Upper lobe of left lung (tissue), 6 donors: ENCODE results near the gene BAIAP2L1. TPM values are rescaled to one million over a fixed set of nuclear protein-coding genes. Genes with fewer than 3 reads are reported as not detected.

ENCODE experiments used
- ATAC-seq, 2 donors: fragments of 200-7000 bp; cut with Tn5 transposase; one replicate each; pipeline ENCODE4 v1.9.1; 2022; ENCODE audit warnings: mild to moderate bottlenecking in 2 of 2, moderate library complexity in 2 of 2; ENCODE audit not compliant: low FRiP score in 2 of 2
- DNase-seq, 2 donors: peaks; one replicate each; pipeline ENCODE4 v3.0.0-alpha.2; 2019 to 2020
- H3K27ac ChIP-seq, 4 donors: fragments of 200-600 bp; sonication (generic); one replicate each; pipeline ENCODE4 v1.5.1; 2016 to 2019
- H3K27me3 ChIP-seq, 4 donors: fragments of 200-600 bp; sonication (generic); one replicate each; pipeline ENCODE4 v1.5.1; 2017 to 2019
- H3K36me3 ChIP-seq, 4 donors: fragments of 200-600 bp; sonication (generic); one replicate each; pipeline ENCODE4 v1.5.1; 2016 to 2019
- H3K4me1 ChIP-seq, 4 donors: fragments of 200-600 bp; sonication (generic); one replicate each; pipeline ENCODE4 v1.5.1; 2018 to 2019
- H3K4me3 ChIP-seq, 4 donors: fragments of 200-600 bp; sonication (generic); one replicate each; pipeline ENCODE4 v1.5.1; 2017 to 2019; ENCODE audit warnings: mild to moderate bottlenecking in 2 of 4, moderate library complexity in 1 of 4
- H3K9me3 ChIP-seq, 4 donors: fragments of 200-600 bp; sonication (generic); one replicate each; pipeline ENCODE4 v1.5.1; 2018 to 2019
- EP300 ChIP-seq, 4 donors: sonication (generic); formaldehyde crosslinking; IDR thresholded peaks; one replicate each; pipeline ENCODE4 v1.5.1; 2017; ENCODE audit warnings: antibody characterized with exemption in 4 of 4, control low read depth in 2 of 4
- POLR2A ChIP-seq, 4 donors: fragments of 450-650 bp; IDR thresholded peaks; one replicate each; pipeline ENCODE4 v1.5.1; 2016 to 2017; ENCODE audit warnings: antibody characterized with exemption in 4 of 4, mild to moderate bottlenecking in 2 of 4
- POLR2AphosphoS5 ChIP-seq, 2 donors: sonication (generic); formaldehyde crosslinking; IDR thresholded peaks; one replicate each; pipeline ENCODE4 v1.5.1; 2017; ENCODE audit warnings: antibody characterized with exemption in 2 of 2
- WGBS, 2 donors: methylation state at CpG; one replicate each; pipeline ENCODE4 v1.1.5; 2017 to 2018; 5-methylcytosine and 5-hydroxymethylcytosine counted together
- total RNA-seq, 6 donors: library from RNA; depleted of rRNA in 4 of 6; stranded (reverse); fragments of >200 nt in 4 of 6; gene quantifications; one replicate each; pipeline versions ENCODE4 v1.1.0 to v1.2.1, GENCODE V29; 2016 to 2021
- TF ChIP-seq, protein P1 (sequence below), 6 experiments: fragments of 450-650 bp in 4 of 6; fragments of 200-600 bp in 2 of 6; sonication (generic) in 2 of 6; IDR thresholded peaks; one replicate each; pipeline ENCODE4 v1.5.1; 2016 to 2019; ENCODE audit warnings: antibody characterized with exemption in 6 of 6
- donor health status: DM: no; HTN: no; CAD: no; lungs with moderate emphysema.
- donor health status: DM: no; HTN: yes; CAD: no; lungs with severe emphysema.

BAIAP2L1 gene
- total RNA-seq, 6 donors from 2014 or later, result 20.2 to 35.6 (median 26.6) TPM

DNA sequence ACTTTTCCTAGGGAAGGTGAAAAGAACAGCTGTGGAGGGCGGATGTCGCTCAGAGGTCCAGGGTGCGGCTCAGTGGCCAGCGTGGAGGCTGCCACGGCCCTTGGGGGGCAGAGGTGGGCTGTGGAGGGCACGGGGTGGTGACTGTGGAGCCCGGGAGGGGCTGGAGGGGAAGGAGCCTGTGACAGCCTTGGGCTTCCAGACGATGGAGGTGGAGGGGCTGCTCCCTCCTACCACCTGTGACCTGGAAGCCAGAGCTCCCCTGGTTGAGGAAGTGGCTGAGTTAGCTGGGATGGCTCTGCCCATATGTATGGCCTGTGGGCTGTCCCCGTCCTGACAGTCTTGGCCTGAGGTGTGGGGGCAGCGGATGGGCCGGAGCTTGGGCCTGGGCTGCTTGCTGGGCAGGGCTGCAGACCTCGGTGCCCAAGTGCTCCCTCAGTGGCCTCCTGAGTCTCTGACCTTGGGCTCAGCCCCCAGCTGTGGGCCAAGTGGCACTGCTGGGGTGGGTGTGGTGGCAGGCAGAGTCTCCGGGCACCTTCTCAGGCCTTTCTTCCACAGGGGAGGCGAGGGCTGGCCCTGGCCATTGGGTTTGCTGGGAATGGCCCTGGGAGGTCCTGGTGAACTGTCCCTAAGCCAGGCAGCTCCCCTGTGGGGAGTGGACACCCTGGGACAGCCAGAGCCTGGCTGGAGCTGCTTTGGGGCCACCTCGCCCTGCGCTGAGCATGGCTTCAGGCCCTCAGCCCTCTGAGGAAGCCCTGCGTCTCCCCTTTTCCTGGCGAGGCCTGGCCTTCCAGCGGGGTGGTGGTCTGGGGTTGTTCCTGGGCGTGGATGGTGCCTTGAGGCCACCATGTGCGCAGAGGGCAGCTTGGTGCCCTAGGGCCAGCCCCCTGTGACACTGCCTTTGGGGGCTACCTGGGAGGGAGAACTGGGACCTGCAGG is 115.5 kb downstream of the BAIAP2L1 start:
- peak overlapping the region; percentile 89 to 98 (median 92) for H3K4me3 ChIP-seq
- no peaks in the 10 kb centered on the region for H3K27me3 ChIP-seq
- peak overlapping the region; percentile 98 to 100 (median 99) for H3K27ac ChIP-seq
- H3K4me1 ChIP-seq, result peaks cover 61 to 78% (median 72%) of the 10 kb centered on the region in 4 donors
- H3K9me3 ChIP-seq, result no peaks in the 10 kb centered on the region
- no peak for ATAC-seq
- peaks cover 4 to 38% (median 21%) of the 10 kb centered on the region in 4 donors for H3K36me3 ChIP-seq
- WGBS, 2 donors, result 51 to 59% methylated on average over 8 to 21 of the region's 21 CpGs
- DNase-seq, result peak in 1 of 2 donors; percentile 74
- TF ChIP-seq EP300 (IDR thresholded peaks at IDR 0.05) (no peak), POLR2A (IDR thresholded peaks at IDR 0.05) (no peak), POLR2AphosphoS5 (IDR thresholded peaks at IDR 0.05) (no peak)
- TF ChIP-seq, protein P1, sequence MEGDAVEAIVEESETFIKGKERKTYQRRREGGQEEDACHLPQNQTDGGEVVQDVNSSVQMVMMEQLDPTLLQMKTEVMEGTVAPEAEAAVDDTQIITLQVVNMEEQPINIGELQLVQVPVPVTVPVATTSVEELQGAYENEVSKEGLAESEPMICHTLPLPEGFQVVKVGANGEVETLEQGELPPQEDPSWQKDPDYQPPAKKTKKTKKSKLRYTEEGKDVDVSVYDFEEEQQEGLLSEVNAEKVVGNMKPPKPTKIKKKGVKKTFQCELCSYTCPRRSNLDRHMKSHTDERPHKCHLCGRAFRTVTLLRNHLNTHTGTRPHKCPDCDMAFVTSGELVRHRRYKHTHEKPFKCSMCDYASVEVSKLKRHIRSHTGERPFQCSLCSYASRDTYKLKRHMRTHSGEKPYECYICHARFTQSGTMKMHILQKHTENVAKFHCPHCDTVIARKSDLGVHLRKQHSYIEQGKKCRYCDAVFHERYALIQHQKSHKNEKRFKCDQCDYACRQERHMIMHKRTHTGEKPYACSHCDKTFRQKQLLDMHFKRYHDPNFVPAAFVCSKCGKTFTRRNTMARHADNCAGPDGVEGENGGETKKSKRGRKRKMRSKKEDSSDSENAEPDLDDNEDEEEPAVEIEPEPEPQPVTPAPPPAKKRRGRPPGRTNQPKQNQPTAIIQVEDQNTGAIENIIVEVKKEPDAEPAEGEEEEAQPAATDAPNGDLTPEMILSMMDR (IDR thresholded peaks at IDR 0.05), result no peak

DNA sequence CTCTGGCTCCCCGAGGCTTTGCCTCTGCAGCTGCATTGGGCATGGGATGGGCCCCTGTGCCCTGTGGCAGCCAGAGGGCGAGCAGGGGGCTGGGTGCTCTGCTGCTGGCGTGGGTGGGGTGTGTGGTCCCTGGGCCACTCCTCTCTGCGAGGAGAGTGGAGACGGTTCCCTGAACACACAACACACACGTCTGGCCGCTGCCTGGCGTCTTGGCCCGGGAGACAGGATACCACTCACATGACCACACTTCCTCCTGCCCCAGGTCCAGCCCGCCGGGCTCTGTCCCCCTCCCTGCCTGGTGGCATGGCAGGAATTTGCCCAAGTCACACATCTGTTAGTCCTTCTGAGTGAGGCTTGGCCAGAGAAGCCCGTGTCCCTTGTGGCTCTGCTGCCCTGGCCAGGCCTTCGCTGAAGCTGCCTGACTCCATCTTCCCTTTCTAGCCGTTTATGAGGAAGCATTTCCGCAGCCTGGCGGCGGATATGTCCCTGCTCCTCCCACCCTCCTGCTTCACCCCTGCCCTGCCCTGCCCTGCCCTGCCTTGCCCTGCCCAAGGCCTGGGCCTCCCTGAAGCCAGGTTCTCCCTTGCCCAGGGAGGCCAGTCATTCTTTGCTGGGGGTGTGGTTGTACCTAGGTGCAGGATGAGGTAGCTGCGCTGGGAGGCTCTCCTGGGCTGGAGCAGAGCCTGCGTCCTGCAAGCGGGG is 116.4 kb downstream of the BAIAP2L1 start:
- ATAC-seq (peak; percentile 62 to 78), DNase-seq (peak; percentile 90 to 93)
- H3K4me1 ChIP-seq, result peaks cover 58 to 77% (median 71%) of the 10 kb centered on the region in 4 donors
- WGBS, 2 donors, result 10 to 16% methylated on average over 4 to 10 of the region's 20 CpGs
- H3K36me3 ChIP-seq, result peaks cover 4 to 36% (median 20%) of the 10 kb centered on the region in 4 donors
- H3K9me3 ChIP-seq, result no peaks in the 10 kb centered on the region
- H3K27me3 ChIP-seq, result no peaks in the 10 kb centered on the region
- peak overlapping the region; percentile 89 to 98 (median 92) for H3K4me3 ChIP-seq
- TF ChIP-seq, protein P1 (IDR thresholded peaks at IDR 0.05), result peak in 2 of 6 experiments; percentile 16 to 20
- TF ChIP-seq POLR2AphosphoS5 (IDR thresholded peaks at IDR 0.05), result peak; percentile 66 to 86
- TF ChIP-seq EP300 (IDR thresholded peaks at IDR 0.05), result no peak
- peak in 2 of 4 donors; percentile 35 to 90 for TF ChIP-seq POLR2A (IDR thresholded peaks at IDR 0.05)
- H3K27ac ChIP-seq, result peak overlapping the region; percentile 98 to 100 (median 99)

DNA sequence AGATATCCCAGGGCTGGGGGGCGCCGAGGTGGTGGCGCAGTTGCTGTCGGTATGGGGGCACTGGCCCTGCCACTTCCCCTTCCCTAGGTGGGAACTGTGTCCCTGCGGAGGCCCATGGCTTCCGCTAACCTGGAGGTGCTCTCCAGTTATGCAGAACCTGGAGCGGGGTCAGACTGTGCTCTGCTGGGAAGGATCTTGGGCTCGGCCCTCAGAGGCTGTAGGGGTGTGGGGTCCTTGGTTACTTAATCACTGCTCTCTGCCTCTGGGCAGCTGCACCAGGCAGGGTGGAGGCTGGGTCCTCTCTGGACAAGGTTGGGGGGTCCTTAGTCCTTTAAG is 117.0 kb downstream of the BAIAP2L1 start:
- peak overlapping the region; percentile 89 to 98 (median 92) for H3K4me3 ChIP-seq
- peaks cover 1 to 31% (median 17%) of the 10 kb centered on the region in 4 donors for H3K36me3 ChIP-seq
- H3K27ac ChIP-seq, result peak overlapping the region; percentile 98 to 100 (median 99)
- WGBS, 2 donors, result 21% methylated on average over 8 of the region's 8 CpGs; no CpG with 5 or more reads in 1 of the 2 donors
- no peaks in the 10 kb centered on the region for H3K27me3 ChIP-seq
- H3K9me3 ChIP-seq, result no peaks in the 10 kb centered on the region
- ATAC-seq, result no peak
- no peak for TF ChIP-seq EP300 (IDR thresholded peaks at IDR 0.05)
- no peak for TF ChIP-seq POLR2AphosphoS5 (IDR thresholded peaks at IDR 0.05)
- no peak for TF ChIP-seq POLR2A (IDR thresholded peaks at IDR 0.05)
- TF ChIP-seq, protein P1 (IDR thresholded peaks at IDR 0.05), result no peak
- H3K4me1 ChIP-seq, result peaks cover 52 to 73% (median 65%) of the 10 kb centered on the region in 4 donors
- DNase-seq, result no peak

DNA sequence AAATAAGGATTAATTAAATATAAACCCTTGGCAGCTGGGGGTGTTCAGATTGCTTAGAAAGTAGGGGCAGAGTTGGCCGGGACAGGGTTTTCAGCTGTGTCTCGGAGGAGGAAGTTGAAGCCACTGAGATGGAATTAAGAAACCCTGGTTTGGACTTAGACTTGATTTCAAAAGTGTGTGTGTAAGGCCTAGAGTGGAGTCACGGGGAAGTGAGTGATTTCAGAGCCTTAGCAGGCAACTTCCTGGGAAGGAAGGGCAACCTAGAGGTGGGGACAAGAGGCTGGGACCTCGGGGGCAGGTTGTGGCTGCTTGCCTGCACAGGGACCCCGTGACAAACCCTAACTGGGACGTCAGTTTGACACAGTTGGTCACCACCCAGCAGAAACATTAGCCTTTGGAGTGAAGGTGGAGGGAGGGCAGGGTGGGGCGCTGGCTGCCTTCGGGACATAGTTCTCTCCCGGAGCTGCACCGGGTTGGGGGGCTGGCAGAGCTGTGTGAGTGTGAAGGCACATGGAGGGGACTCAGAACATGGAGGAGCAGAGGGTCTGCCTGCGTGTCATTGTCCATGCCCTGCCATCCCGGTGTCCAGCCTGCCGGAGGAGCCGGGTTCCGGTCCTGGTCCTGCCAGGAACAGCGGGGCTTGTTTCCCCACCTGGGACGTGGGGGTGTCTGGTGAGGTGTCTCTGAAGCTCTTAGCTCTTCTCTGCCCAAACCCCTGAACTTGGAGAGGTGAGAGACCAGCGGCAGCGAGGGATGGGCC is 117.6 kb downstream of the BAIAP2L1 start:
- peaks cover 0 to 27% (median 12%) of the 10 kb centered on the region in 4 donors for H3K36me3 ChIP-seq

More for the DNA sequence above, 117.6 kb downstream of the BAIAP2L1 start:
- TF ChIP-seq, protein P1 (IDR thresholded peaks at IDR 0.05), result no peak
- TF ChIP-seq POLR2A (IDR thresholded peaks at IDR 0.05) (peak in 3 of 4 donors; percentile 40 to 84 (median 53)), EP300 (IDR thresholded peaks at IDR 0.05) (peak in 1 of 4 donors; percentile 80), POLR2AphosphoS5 (IDR thresholded peaks at IDR 0.05) (peak; percentile 61 to 80)
- peak; percentile 75 to 89 for DNase-seq
- 22 to 25% methylated on average over 10 to 19 of the region's 19 CpGs for WGBS, 2 donors
- Histone ChIP-seq H3K4me3 (peak overlapping the region; percentile 89 to 98 (median 92)), H3K4me1 (peaks cover 47 to 73% (median 63%) of the 10 kb centered on the region in 4 donors), H3K9me3 (no peaks in the 10 kb centered on the region), H3K27me3 (no peaks in the 10 kb centered on the region), H3K27ac (peak overlapping the region; percentile 98 to 100 (median 99))
- ATAC-seq, result peak; percentile 31 to 32
